ENCODE data around the gene RPL31.
A peak's percentile ranks its signal among the peaks of the same experiment; 100 is the strongest.

Gene RPL31

GRCh38 chr2:100980046-100980445 is 22.0 kb upstream of the RPL31 start:
- H3K4me3 ChIP-seq (ENCODE audit: low read length) = no peak overlapping the region
- DNase-seq (ENCODE audit: low read depth) = no peak
- TF ChIP-seq CTCF (conservative IDR thresholded peaks at IDR 0.05; ENCODE audit: low read length) = no peak

GRCh38 chr2:100981011-100981410 is 21.1 kb upstream of the RPL31 start:
- no peak overlapping the region for H3K4me3 ChIP-seq (ENCODE audit: low read length)
- no peak for TF ChIP-seq CTCF (conservative IDR thresholded peaks at IDR 0.05; ENCODE audit: low read length)
- no peak for DNase-seq (ENCODE audit: low read depth)

GRCh38 chr2:100982431-100982861 is 19.6 kb upstream of the RPL31 start:
- no peak for DNase-seq (ENCODE audit: low read depth)
- no peak for TF ChIP-seq CTCF (conservative IDR thresholded peaks at IDR 0.05; ENCODE audit: low read length)

GRCh38 chr2:100983201-100983600 is 18.9 kb upstream of the RPL31 start:
- DNase-seq (ENCODE audit: low read depth) = no peak
- no peak for TF ChIP-seq CTCF (conservative IDR thresholded peaks at IDR 0.05; ENCODE audit: low read length)
- H3K4me3 ChIP-seq (ENCODE audit: low read length) = no peak overlapping the region

More at GRCh38 chr2:100982431-100982861, 19.6 kb upstream of the RPL31 start:
- H3K4me3 ChIP-seq (ENCODE audit: low read length) = no peak overlapping the region

- no peak for DNase-seq (ENCODE audit: low read depth)
- no peak for TF ChIP-seq CTCF (conservative IDR thresholded peaks at IDR 0.05; ENCODE audit: low read length)
- H3K4me3 ChIP-seq (ENCODE audit: low read length) = no peak overlapping the region
Observed at GRCh38 chr2:100983684-100984310, 18.3 kb upstream of the RPL31 start.

GRCh38 chr2:100984892-100985307 is 17.2 kb upstream of the RPL31 start:
- peak; percentile 65 for DNase-seq (ENCODE audit: low read depth)
- TF ChIP-seq CTCF (conservative IDR thresholded peaks at IDR 0.05; ENCODE audit: low read length) = peak; percentile 97
- H3K4me3 ChIP-seq (ENCODE audit: low read length) = no peak overlapping the region

- TF ChIP-seq CTCF (conservative IDR thresholded peaks at IDR 0.05; ENCODE audit: low read length) = no peak
- no peak for DNase-seq (ENCODE audit: low read depth)
Observed at GRCh38 chr2:100986157-100986556, 15.9 kb upstream of the RPL31 start.

More at GRCh38 chr2:100986157-100986556, 15.9 kb upstream of the RPL31 start:
- no peak overlapping the region for H3K4me3 ChIP-seq (ENCODE audit: low read length)
